ENCODE measurements around the gene MCCC2. TPM values are rescaled to one million over a fixed set of nuclear protein-coding genes. Genes with fewer than 3 reads are reported as not detected.
"Not testable (repeated sequence)": the region's sequence is repeated elsewhere in the genome, so short reads cannot be mapped to it uniquely, and the experiment has no call there.

The MCCC2 gene
- polyA plus RNA-seq, 2 of the 4 experiments (the other 2 are of a cell fraction), result 49.4 to 88.4 TPM

DNA sequence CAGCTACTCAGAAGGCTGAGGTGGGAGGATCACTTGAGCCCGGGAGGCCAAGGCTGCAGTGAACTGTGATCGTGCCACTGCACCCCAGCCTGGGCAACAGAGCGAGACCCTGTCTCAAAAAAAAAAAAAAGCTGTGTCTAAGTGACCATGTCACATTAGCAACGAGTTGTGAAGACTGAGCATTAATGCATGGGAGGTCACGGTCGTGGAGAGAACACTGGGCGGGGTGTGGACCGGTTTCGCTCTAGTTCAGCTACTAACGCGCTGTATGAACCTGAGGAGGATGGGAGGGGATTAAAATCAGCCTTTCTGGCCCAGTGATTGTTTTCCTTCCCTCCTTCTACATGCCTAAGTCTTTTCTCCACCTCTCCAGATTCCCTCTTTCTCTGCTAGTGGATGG, 75.2 kb downstream of the MCCC2 start:
- no peaks in the 10 kb centered on the region for H3K9me3 ChIP-seq
- H3K4me2 ChIP-seq, result no peak overlapping the region
- ChIA-PET POLR2A (no interaction called here), CTCF (interaction anchor here (0.7 to 1.2 kb wide), 3 partner anchors 16 to 117 kb away, joined by 3 to 6 read pairs (median 3); no protein-coding TSS in a partner anchor)
- FAIRE-seq, result no peak
- H3K27ac ChIP-seq, result no peak overlapping the region
- DNase-seq (ENCODE audit: low read depth in 1 of 2, low spot score in 1 of 2), result no peak
- ATAC-seq, result no peak; a peak in 1 of 6 replicates
- H3K4me3 ChIP-seq, result no peak overlapping the region
- 80% methylated on average over 11 of the region's 11 CpGs for WGBS (ENCODE audit: missing lambda C conversion rate)
- TF ChIP-seq KDM1A (IDR thresholded peaks at IDR 0.05; ENCODE audit: low read depth), result no peak
- no peak for TF ChIP-seq TP53 (CRISPR knock-in tag; IDR thresholded peaks at IDR 0.05)
- no peak for TF ChIP-seq JUNB (IDR thresholded peaks at IDR 0.05)
- TF ChIP-seq CBX8 (IDR thresholded peaks at IDR 0.05), result no peak
- TF ChIP-seq, protein P1, sequence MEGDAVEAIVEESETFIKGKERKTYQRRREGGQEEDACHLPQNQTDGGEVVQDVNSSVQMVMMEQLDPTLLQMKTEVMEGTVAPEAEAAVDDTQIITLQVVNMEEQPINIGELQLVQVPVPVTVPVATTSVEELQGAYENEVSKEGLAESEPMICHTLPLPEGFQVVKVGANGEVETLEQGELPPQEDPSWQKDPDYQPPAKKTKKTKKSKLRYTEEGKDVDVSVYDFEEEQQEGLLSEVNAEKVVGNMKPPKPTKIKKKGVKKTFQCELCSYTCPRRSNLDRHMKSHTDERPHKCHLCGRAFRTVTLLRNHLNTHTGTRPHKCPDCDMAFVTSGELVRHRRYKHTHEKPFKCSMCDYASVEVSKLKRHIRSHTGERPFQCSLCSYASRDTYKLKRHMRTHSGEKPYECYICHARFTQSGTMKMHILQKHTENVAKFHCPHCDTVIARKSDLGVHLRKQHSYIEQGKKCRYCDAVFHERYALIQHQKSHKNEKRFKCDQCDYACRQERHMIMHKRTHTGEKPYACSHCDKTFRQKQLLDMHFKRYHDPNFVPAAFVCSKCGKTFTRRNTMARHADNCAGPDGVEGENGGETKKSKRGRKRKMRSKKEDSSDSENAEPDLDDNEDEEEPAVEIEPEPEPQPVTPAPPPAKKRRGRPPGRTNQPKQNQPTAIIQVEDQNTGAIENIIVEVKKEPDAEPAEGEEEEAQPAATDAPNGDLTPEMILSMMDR (IDR thresholded peaks at IDR 0.05), result no peak
- no peak for TF ChIP-seq CHD2 (IDR thresholded peaks at IDR 0.05; ENCODE audit: low read length, partially characterized antibody)
- no peak for TF ChIP-seq RFX5 (IDR thresholded peaks at IDR 0.05)
- TF ChIP-seq, protein P2, sequence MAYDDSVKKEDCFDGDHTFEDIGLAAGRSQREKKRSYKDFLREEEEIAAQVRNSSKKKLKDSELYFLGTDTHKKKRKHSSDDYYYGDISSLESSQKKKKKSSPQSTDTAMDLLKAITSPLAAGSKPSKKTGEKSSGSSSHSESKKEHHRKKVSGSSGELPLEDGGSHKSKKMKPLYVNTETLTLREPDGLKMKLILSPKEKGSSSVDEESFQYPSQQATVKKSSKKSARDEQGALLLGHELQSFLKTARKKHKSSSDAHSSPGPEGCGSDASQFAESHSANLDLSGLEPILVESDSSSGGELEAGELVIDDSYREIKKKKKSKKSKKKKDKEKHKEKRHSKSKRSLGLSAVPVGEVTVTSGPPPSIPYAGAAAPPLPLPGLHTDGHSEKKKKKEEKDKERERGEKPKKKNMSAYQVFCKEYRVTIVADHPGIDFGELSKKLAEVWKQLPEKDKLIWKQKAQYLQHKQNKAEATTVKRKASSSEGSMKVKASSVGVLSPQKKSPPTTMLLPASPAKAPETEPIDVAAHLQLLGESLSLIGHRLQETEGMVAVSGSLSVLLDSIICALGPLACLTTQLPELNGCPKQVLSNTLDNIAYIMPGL (CRISPR knock-in tag; IDR thresholded peaks at IDR 0.05; ENCODE audit: borderline replicate concordance), result no peak
- TF ChIP-seq, protein P3, sequence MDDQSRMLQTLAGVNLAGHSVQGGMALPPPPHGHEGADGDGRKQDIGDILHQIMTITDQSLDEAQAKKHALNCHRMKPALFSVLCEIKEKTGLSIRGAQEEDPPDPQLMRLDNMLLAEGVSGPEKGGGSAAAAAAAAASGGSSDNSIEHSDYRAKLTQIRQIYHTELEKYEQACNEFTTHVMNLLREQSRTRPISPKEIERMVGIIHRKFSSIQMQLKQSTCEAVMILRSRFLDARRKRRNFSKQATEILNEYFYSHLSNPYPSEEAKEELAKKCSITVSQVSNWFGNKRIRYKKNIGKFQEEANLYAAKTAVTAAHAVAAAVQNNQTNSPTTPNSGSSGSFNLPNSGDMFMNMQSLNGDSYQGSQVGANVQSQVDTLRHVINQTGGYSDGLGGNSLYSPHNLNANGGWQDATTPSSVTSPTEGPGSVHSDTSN (IDR thresholded peaks at IDR 0.05), result no peak
- TF ChIP-seq, protein P4, sequence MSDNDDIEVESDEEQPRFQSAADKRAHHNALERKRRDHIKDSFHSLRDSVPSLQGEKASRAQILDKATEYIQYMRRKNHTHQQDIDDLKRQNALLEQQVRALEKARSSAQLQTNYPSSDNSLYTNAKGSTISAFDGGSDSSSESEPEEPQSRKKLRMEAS (IDR thresholded peaks at IDR 0.05), result no peak
- TF ChIP-seq ZFP36 (IDR thresholded peaks at IDR 0.05; ENCODE audit: borderline replicate concordance, partially characterized antibody), result no peak
- no peak for TF ChIP-seq FOSL2 (IDR thresholded peaks at IDR 0.05)
- no peak for TF ChIP-seq FOSL2 (CRISPR knock-in tag; IDR thresholded peaks at IDR 0.05)
- no peak for TF ChIP-seq NFE2L2 (conservative IDR thresholded peaks at IDR 0.05; ENCODE audit: low read length)
- TF ChIP-seq, protein P5, sequence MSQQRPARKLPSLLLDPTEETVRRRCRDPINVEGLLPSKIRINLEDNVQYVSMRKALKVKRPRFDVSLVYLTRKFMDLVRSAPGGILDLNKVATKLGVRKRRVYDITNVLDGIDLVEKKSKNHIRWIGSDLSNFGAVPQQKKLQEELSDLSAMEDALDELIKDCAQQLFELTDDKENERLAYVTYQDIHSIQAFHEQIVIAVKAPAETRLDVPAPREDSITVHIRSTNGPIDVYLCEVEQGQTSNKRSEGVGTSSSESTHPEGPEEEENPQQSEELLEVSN (IDR thresholded peaks at IDR 0.05; ENCODE audit: borderline replicate concordance, low read depth), result no peak
- H3K4me1 ChIP-seq, result 0 out of 3 replicates have a peak, but pooled peaks cover 3% of the 10 kb centered on the region

DNA sequence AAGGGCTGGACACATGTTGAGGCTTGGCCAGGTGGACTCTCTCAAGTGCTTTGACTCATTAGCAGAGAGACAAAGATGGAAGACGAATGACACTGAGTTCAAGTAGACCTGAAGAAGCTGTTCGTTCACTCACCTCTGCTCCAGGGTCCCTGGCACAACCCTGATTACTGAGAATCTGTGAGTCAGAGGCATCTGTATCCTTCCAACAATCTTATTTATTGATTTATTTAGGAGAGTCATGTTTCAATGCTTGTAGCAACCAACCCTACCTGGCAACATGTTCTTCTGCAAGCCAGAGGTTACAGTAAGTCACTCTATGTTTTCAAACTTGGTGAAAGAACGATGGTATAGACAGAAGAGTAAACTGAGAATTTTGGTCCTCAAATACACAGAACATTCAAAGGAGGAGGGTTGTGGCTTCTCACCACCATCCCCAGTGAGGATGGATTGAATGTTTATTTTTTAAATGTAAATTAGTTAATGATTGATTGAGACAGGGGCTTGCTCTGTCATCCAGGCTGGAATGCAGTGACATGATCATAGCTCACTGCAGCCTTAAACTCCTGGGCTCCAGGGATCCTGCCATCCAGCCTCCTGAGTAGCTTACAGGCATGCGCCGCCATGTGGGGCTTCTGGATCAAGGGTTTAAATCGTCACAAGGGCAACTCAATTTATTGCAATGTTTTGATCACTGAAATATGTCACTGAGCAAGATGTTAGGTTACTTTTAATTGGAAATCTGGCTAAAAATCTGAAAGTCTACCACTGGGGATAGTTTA, 76.2 kb downstream of the MCCC2 start:
- no peaks in the 10 kb centered on the region for H3K9me3 ChIP-seq
- ATAC-seq (no peak; a peak in 1 of 6 replicates), DNase-seq (ENCODE audit: low read depth in 1 of 2, low spot score in 1 of 2) (no peak), FAIRE-seq (no peak)
- H3K4me2 ChIP-seq, result no peak overlapping the region
- POLR2A ChIA-PET, result no interaction called here
- H3K27ac ChIP-seq, result no peak overlapping the region
- CTCF ChIA-PET, result interaction anchor here (0.6 to 1.2 kb wide), 2 partner anchors 20 to 94 kb away, joined by 3 read pairs; no protein-coding TSS in a partner anchor
- TF ChIP-seq HDAC2 (IDR thresholded peaks at IDR 0.05), result no peak
- no peak for TF ChIP-seq RAD21 (conservative IDR thresholded peaks at IDR 0.05 in 1 of 2, IDR thresholded peaks at IDR 0.05 in 1 of 2)
- no peak for TF ChIP-seq POLR2AphosphoS2 (conservative IDR thresholded peaks at IDR 0.05; ENCODE audit: low read length)
- TF ChIP-seq MAFK (IDR thresholded peaks at IDR 0.05; ENCODE audit: partially characterized antibody), result no peak
- TF ChIP-seq KDM1A (IDR thresholded peaks at IDR 0.05; ENCODE audit: low read depth), result no peak
- TF ChIP-seq, protein P6, sequence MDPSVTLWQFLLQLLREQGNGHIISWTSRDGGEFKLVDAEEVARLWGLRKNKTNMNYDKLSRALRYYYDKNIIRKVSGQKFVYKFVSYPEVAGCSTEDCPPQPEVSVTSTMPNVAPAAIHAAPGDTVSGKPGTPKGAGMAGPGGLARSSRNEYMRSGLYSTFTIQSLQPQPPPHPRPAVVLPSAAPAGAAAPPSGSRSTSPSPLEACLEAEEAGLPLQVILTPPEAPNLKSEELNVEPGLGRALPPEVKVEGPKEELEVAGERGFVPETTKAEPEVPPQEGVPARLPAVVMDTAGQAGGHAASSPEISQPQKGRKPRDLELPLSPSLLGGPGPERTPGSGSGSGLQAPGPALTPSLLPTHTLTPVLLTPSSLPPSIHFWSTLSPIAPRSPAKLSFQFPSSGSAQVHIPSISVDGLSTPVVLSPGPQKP (IDR thresholded peaks at IDR 0.05; ENCODE audit: low read depth, low read length), result no peak
- TF ChIP-seq EHMT2 (IDR thresholded peaks at IDR 0.05; ENCODE audit: low read depth), result no peak
- no peak for TF ChIP-seq FOXS1 (CRISPR knock-in tag; IDR thresholded peaks at IDR 0.05)
- no peak for TF ChIP-seq RCOR1 (IDR thresholded peaks at IDR 0.05; ENCODE audit: low read depth, low read length)
- no peak for TF ChIP-seq ZC3H11A (IDR thresholded peaks at IDR 0.05)
- no peak for TF ChIP-seq HOXB5 (CRISPR knock-in tag; IDR thresholded peaks at IDR 0.05)
- H3K4me3 ChIP-seq, result no peak overlapping the region
- 0 out of 3 replicates have a peak, but pooled peaks cover 3% of the 10 kb centered on the region for H3K4me1 ChIP-seq
- WGBS (ENCODE audit: missing lambda C conversion rate), result 71% methylated on average over 6 of the region's 6 CpGs

DNA sequence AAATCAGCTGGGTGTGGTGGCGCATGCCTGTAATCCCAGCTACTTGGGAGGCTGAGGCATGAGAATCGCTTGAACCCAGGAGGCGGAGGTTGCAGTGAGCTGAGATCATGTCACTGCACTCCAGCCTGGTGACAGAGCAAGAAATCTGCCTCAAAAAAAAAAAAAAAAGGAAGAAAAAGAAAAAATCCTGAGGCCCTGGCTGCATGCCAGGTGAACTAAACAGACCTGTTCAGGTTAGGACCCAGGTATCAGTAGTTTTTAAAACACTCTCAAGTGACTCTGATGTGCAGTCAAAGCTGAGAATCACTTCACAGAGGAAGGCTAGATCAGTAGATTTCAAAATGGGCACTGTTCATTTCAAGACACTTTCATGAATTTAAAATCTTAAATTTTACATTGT, 77.5 kb downstream of the MCCC2 start:
- H3K4me1 ChIP-seq; H3K4me3 ChIP-seq; FAIRE-seq; ATAC-seq; POLR2A ChIA-PET; H3K9me3 ChIP-seq; DNase-seq (ENCODE audit: low read depth in 1 of 2, low spot score in 1 of 2); H3K27ac ChIP-seq; H3K4me2 ChIP-seq: not testable (repeated sequence)
- CTCF ChIA-PET, result interaction anchor here (0.6 to 0.7 kb wide), 2 partner anchors 24 to 29 kb away, joined by 3 read pairs; no protein-coding TSS in a partner anchor
- 94% methylated on average over 3 of the region's 3 CpGs for WGBS (ENCODE audit: missing lambda C conversion rate)
